IMR-90 (cell line): Measurements from ENCODE around the gene USP16. TPM values are rescaled to one million over a fixed set of nuclear protein-coding genes. Genes with fewer than 3 reads are reported as not detected.
A peak's percentile ranks its signal among the peaks of the same experiment; 100 is the strongest.

ENCODE experiments used
- ATAC-seq: fragments of 200-7000 bp; cut with Tn5 transposase; 2 replicates; pipeline ENCODE4 v1.9.1; 2020; ENCODE audit warnings: low read depth, mild to moderate bottlenecking, moderate library complexity
- BruUV-seq: library from RNA; stranded (reverse); fragments of 400-500 nt; replicated peaks from 2 replicates; lab custom pipeline; 2021; lab: Mats Ljungman, UMichigan
- CTCF ChIA-PET: fragments of 300-600 bp; formaldehyde crosslinking; extraction: SDS; loops from one replicate; lab custom pipeline; 2021; ENCODE audit warnings: antibody characterized with exemption; lab: Yijun Ruan, JAX
- POLR2A ChIA-PET: fragments of 300-600 bp; sonication (Branson Sonifier 250); formaldehyde crosslinking; loops from one replicate; lab custom pipeline; 2022; ENCODE audit warnings: antibody characterized with exemption; ENCODE audit not compliant: unreplicated experiment; lab: Charles Lee
- DNase-seq: peaks from one replicate; pipeline ENCODE4 v3.0.0; 2013
- H2AFZ ChIP-seq: replicated peaks from 2 replicates; pipeline ENCODE3; 2013; ENCODE audit warnings: low read length, mild to moderate bottlenecking; ENCODE audit not compliant: poor library complexity
- H2AK5ac ChIP-seq: 2 replicates; pipeline ENCODE4 v1.6.1; 2013; ENCODE audit warnings: low read depth, low read length, inconsistent platforms
- H2AK9ac ChIP-seq: replicated peaks from 2 replicates; pipeline ENCODE3; 2013; ENCODE audit warnings: mild to moderate bottlenecking, low read depth, low read length, moderate library complexity; ENCODE audit not compliant: poor library complexity
- H2BK120ac ChIP-seq: 2 replicates; pipeline ENCODE4 v1.6.1; 2013; ENCODE audit warnings: low read depth, low read length, inconsistent platforms
- H2BK15ac ChIP-seq: 3 replicates; pipeline ENCODE4 v1.6.1; 2013; ENCODE audit warnings: low read depth, low read length, inconsistent platforms
- H2BK20ac ChIP-seq: 2 replicates; pipeline ENCODE4 v1.6.1; 2013; ENCODE audit warnings: low read depth, mild to moderate bottlenecking, inconsistent platforms, low read length, moderate library complexity
- H2BK5ac ChIP-seq: 2 replicates; pipeline ENCODE4 v1.6.1; 2013; ENCODE audit warnings: mild to moderate bottlenecking, low read depth, low read length, inconsistent platforms; ENCODE audit not compliant: poor library complexity, severe bottlenecking
- H3K14ac ChIP-seq: replicated peaks from 2 replicates; pipeline ENCODE4 v1.6.1; 2013; ENCODE audit warnings: low read depth, low read length, inconsistent platforms
- H3K18ac ChIP-seq: 2 replicates; pipeline ENCODE4 v1.6.1; 2013; ENCODE audit warnings: low read depth, low read length, control low read depth
- H3K23ac ChIP-seq: 2 replicates; pipeline ENCODE4 v1.6.1; 2013; ENCODE audit warnings: low read depth, low read length, inconsistent platforms
- H3K27ac ChIP-seq: 2 replicates; pipeline ENCODE4 v1.5.1; 2013; ENCODE audit warnings: mild to moderate bottlenecking, control low read depth, low read length; ENCODE audit not compliant: insufficient read depth
- H3K27me3 ChIP-seq: 2 replicates; pipeline ENCODE4 v1.6.1; 2013; ENCODE audit warnings: low read length; ENCODE audit not compliant: control insufficient read depth, insufficient read depth
- H3K36me3 ChIP-seq: 2 replicates; pipeline ENCODE4 v1.6.1; 2013; ENCODE audit warnings: low read length, mixed read lengths; ENCODE audit not compliant: control insufficient read depth, insufficient read depth
- H3K4ac ChIP-seq: 2 replicates; pipeline ENCODE4 v1.6.1; 2013; ENCODE audit warnings: low read depth, low read length, inconsistent platforms
- H3K4me1 ChIP-seq: 2 replicates; pipeline ENCODE4 v1.6.1; 2013; ENCODE audit warnings: low read length, mixed read lengths; ENCODE audit not compliant: control insufficient read depth, insufficient read depth
- H3K4me2 ChIP-seq: 2 replicates; pipeline ENCODE4 v1.6.1; 2013; ENCODE audit warnings: low read depth, mild to moderate bottlenecking, control low read depth, low read length, moderate library complexity
- H3K4me3 ChIP-seq: 2 replicates; pipeline ENCODE4 v1.5.1; 2013; ENCODE audit warnings: low read depth, mild to moderate bottlenecking, control low read depth, low read length, moderate library complexity; ENCODE audit not compliant: insufficient read depth
- H3K56ac ChIP-seq: 2 replicates; pipeline ENCODE4 v1.6.1; 2013; ENCODE audit warnings: low read length, inconsistent platforms; ENCODE audit not compliant: insufficient read depth; ENCODE audit errors: extremely low read depth
- H3K79me1 ChIP-seq, 2 experiments: 2 replicates each; pipeline ENCODE4 v1.6.1; 2013; ENCODE audit warnings: low read length in 2 of 2, inconsistent platforms in 1 of 2, low read depth in 1 of 2
- H3K9ac ChIP-seq: 2 replicates; pipeline ENCODE4 v1.6.1; 2013; ENCODE audit warnings: low read depth, low read length, control low read depth
- H3K9me1 ChIP-seq: 2 replicates; pipeline ENCODE4 v1.6.1; 2013; ENCODE audit warnings: low read length, inconsistent platforms; ENCODE audit not compliant: insufficient read depth
- H3K9me3 ChIP-seq: 2 replicates; pipeline ENCODE4 v1.6.1; 2013; ENCODE audit warnings: low read length; ENCODE audit not compliant: control insufficient read depth, insufficient read depth
- H4K20me1 ChIP-seq: 2 replicates; pipeline ENCODE4 v1.6.1; 2013; ENCODE audit warnings: low read length, inconsistent platforms; ENCODE audit not compliant: insufficient read depth
- H4K5ac ChIP-seq: 2 replicates; pipeline ENCODE4 v1.6.1; 2013; ENCODE audit warnings: mild to moderate bottlenecking, low read depth, low read length, control low read depth
- H4K8ac ChIP-seq, 2 experiments: 2 replicates each; pipeline ENCODE4 v1.6.1; 2013; ENCODE audit warnings: low read depth in 2 of 2, low read length in 2 of 2, control low read depth in 1 of 2, inconsistent platforms in 1 of 2
- H4K91ac ChIP-seq: 2 replicates; pipeline ENCODE4 v1.6.1; 2013; ENCODE audit warnings: low read depth, low read length, inconsistent platforms; ENCODE audit not compliant: insufficient read depth
- CHD1 ChIP-seq: IDR thresholded peaks from 2 replicates; pipeline ENCODE4 v1.6.1; 2012; ENCODE audit warnings: low read depth, low read length, improper control_type of control experiment
- FOS ChIP-seq: fragments of 150-350 bp; IDR thresholded peaks from 2 replicates; pipeline ENCODE4 v1.6.1; 2016; ENCODE audit warnings: low read depth, low read length
- MXI1 ChIP-seq: IDR thresholded peaks from 2 replicates; pipeline ENCODE4 v1.6.1; 2012; ENCODE audit warnings: low read depth, mild to moderate bottlenecking, low read length, moderate library complexity, borderline replicate concordance
- NFE2L2 ChIP-seq: fragments of 150-350 bp; IDR thresholded peaks from 2 replicates; pipeline ENCODE4 v1.6.1; 2016; ENCODE audit warnings: low read depth, mild to moderate bottlenecking, low read length
- POLR2A ChIP-seq: IDR thresholded peaks from 2 replicates; pipeline ENCODE4 v1.6.1; 2012; ENCODE audit warnings: mild to moderate bottlenecking, low read depth, low read length
- RFX5 ChIP-seq: IDR thresholded peaks from 2 replicates; pipeline ENCODE4 v1.8.0; 2012; ENCODE audit warnings: low read depth, mild to moderate bottlenecking, low read length, moderate library complexity
- SMC3 ChIP-seq: fragments of 150-350 bp; IDR thresholded peaks from 2 replicates; pipeline ENCODE4 v1.6.1; 2016; ENCODE audit warnings: low read depth, mild to moderate bottlenecking, antibody characterized with exemption, low read length, moderate library complexity
- WGBS, 2 experiments: methylation state at CpG; one replicate each; pipeline versions ENCODE4 v1.1.5 to v1.1.7; 2013; ENCODE audit warnings: missing lambda C conversion rate in 2 of 2; ENCODE audit not compliant: insufficient read length in 1 of 2; ENCODE audit errors: extremely low coverage in 2 of 2; 5-methylcytosine and 5-hydroxymethylcytosine counted together
- dilution Hi-C: fragments of 300-500 bp; cut with HindIII; formaldehyde crosslinking; loops from one replicate; pipeline ENCODE4 v1.14.3; 2018; ENCODE audit warnings: low sequenced_read_pairs; ENCODE audit not compliant: unreplicated experiment
- in situ Hi-C: fragments of 300-500 bp; cut with MboI; formaldehyde crosslinking; loops from 3 replicates; pipeline ENCODE4 v1.14.3; 2019; ENCODE audit warnings: low sequenced_read_pairs, inconsistent platforms, mixed read lengths
- intact Hi-C: fragments of 100-400 bp; cut with micrococcal nuclease; formaldehyde crosslinking; loops from 2 replicates; pipeline ENCODE4 v1.10.0; 2022
- polyA plus RNA-seq, 3 experiments: library from polyadenylated mRNA; depleted of rRNA; stranded (reverse); fragments of >200 nt; gene quantifications; 2 replicates each; pipeline ENCODE4 v1.2.3, GENCODE V29; 2012; ENCODE audit warnings: low replicate concordance in 1 of 3
- total RNA-seq: library from RNA; depleted of rRNA; stranded (reverse); fragments of >200 nt; gene quantifications from 2 replicates; pipeline ENCODE4 v1.2.3, GENCODE V29; 2012
- TF ChIP-seq, protein P1 (sequence below): fragments of 150-350 bp; IDR thresholded peaks from 2 replicates; pipeline ENCODE4 v1.6.1; 2016; ENCODE audit warnings: low read depth, mild to moderate bottlenecking, low read length, moderate library complexity, borderline replicate concordance

Gene USP16
- total and polyA plus RNA-seq, 2 of the 4 experiments (the other 2 are of a cell fraction): 15.5 to 28.7 TPM

GRCh38 chr21:28992526-28993292, 31.8 kb upstream of the USP16 start, which contains the start of gene LTN1 (continued):
- TF ChIP-seq, protein P1, sequence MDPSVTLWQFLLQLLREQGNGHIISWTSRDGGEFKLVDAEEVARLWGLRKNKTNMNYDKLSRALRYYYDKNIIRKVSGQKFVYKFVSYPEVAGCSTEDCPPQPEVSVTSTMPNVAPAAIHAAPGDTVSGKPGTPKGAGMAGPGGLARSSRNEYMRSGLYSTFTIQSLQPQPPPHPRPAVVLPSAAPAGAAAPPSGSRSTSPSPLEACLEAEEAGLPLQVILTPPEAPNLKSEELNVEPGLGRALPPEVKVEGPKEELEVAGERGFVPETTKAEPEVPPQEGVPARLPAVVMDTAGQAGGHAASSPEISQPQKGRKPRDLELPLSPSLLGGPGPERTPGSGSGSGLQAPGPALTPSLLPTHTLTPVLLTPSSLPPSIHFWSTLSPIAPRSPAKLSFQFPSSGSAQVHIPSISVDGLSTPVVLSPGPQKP: no peak
- TF ChIP-seq POLR2A (peak; percentile 30; the same call in 1 of the 2 replicates), SMC3 (no peak)

GRCh38 chr21:28993293-28993629, 31.2 kb upstream of the USP16 start:
- dilution Hi-C loops: no loop called here
- no peak for ATAC-seq
- TF ChIP-seq SMC3 (no peak), CHD1 (no peak), FOS (no peak), MXI1 (no peak), NFE2L2 (no peak), RFX5 (no peak)
- Histone ChIP-seq H3K23ac (no peak overlapping the region; the same call in 1 of the 2 replicates), H3K4me3 (peak overlapping the region; percentile 42; the same call in 1 of the 2 replicates), H3K4me1 (0 out of 2 replicates have a peak, but pooled peaks cover 2% of the 10 kb centered on the region), H2AFZ (peak overlapping the region; percentile 98), H3K56ac (peak overlapping the region; percentile 36; the same call in 1 of the 2 replicates), H3K9ac (peak overlapping the region; percentile 49; the same call in 1 of the 2 replicates), H3K27me3 (no peaks in the 10 kb centered on the region), H2AK9ac (no peak overlapping the region), H3K9me1 (peaks cover 5% of the 10 kb centered on the region), H4K8ac (peak overlapping the region; percentile 21 to 94), H2BK5ac (peak overlapping the region; percentile 41), H2AK5ac (peak overlapping the region; percentile 46), H4K20me1 (peaks cover 2% of the 10 kb centered on the region; the same call in 1 of the 2 replicates), H4K5ac (peak overlapping the region; percentile 78; the same call in 1 of the 2 replicates), H3K27ac (no peak overlapping the region; the same call in 1 of the 2 replicates), H2BK120ac (no peak overlapping the region; the same call in 1 of the 2 replicates), H4K91ac (peak overlapping the region; percentile 84), H3K4ac (peak overlapping the region; percentile 74), H3K14ac (peak overlapping the region; percentile 45), H2BK15ac (peak overlapping the region; percentile 80; the same call in 2 of the 3 replicates), H3K9me3 (no peaks in the 10 kb centered on the region), H3K18ac (no peak overlapping the region), H3K4me2 (peak overlapping the region; percentile 84), H2BK20ac (no peak overlapping the region), H3K79me1 (peaks cover 9 to 29% of the 10 kb centered on the region in 2 experiments; a peak in 3 of 4 replicates), H3K36me3 (no peaks in the 10 kb centered on the region)
- in situ Hi-C loops: no loop called here
- no TSS peak for BruUV-seq
- WGBS, 2 experiments: no CpG with 5 or more reads among the region's 4 CpGs
- ChIA-PET POLR2A (interaction anchor here (0.6 to 1.1 kb wide), 2 partner anchors 9 to 367 kb away, joined by 3 to 5 read pairs; no protein-coding TSS in a partner anchor), CTCF (no interaction called here)
- DNase-seq: no peak
- intact Hi-C loops: no loop called here
